ENCODE measurements around the gene WASF2.

DNA sequence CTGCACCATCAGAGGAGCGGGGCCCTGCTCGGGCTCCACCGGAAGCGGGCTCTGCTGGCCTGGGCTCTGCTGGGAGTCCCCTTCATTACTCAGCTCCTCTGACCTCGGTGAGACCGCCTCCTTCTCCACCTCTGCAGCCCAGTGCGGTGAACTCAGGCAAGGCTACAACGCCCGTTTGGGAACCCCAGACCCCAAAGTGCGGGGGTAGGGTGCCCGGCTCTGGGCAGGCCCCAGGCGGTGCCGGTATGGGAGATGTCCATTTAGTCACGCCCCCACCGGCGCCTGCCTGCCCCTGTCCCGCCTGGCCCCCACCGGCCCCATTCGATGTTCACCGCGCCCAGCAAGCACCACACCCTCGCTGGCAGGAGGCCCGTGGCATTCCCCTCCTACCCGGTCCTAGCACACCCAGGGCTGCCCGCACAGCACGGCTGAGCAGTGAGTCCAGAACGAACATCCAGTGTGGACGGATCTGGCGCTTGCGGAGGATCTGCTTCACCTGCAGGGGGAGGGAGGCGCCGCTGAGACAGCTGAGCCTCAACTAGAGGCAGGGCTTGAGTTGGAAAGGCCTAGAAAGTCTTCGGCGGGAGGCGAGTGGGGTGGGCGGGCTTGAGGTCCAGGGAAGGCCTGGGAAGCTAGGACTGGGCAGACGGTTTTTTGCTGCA, 133.2 kb downstream of the WASF2 start:
- TF ChIP-seq, protein P1, sequence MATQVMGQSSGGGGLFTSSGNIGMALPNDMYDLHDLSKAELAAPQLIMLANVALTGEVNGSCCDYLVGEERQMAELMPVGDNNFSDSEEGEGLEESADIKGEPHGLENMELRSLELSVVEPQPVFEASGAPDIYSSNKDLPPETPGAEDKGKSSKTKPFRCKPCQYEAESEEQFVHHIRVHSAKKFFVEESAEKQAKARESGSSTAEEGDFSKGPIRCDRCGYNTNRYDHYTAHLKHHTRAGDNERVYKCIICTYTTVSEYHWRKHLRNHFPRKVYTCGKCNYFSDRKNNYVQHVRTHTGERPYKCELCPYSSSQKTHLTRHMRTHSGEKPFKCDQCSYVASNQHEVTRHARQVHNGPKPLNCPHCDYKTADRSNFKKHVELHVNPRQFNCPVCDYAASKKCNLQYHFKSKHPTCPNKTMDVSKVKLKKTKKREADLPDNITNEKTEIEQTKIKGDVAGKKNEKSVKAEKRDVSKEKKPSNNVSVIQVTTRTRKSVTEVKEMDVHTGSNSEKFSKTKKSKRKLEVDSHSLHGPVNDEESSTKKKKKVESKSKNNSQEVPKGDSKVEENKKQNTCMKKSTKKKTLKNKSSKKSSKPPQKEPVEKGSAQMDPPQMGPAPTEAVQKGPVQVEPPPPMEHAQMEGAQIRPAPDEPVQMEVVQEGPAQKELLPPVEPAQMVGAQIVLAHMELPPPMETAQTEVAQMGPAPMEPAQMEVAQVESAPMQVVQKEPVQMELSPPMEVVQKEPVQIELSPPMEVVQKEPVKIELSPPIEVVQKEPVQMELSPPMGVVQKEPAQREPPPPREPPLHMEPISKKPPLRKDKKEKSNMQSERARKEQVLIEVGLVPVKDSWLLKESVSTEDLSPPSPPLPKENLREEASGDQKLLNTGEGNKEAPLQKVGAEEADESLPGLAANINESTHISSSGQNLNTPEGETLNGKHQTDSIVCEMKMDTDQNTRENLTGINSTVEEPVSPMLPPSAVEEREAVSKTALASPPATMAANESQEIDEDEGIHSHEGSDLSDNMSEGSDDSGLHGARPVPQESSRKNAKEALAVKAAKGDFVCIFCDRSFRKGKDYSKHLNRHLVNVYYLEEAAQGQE (IDR thresholded peaks at IDR 0.05; ENCODE audit: low read depth) = no peak
- TF ChIP-seq EP300 (IDR thresholded peaks at IDR 0.05; ENCODE audit: borderline replicate concordance) = no peak
- TF ChIP-seq CEBPB (IDR thresholded peaks at IDR 0.05) = no peak
- no peak for TF ChIP-seq RAD21 (IDR thresholded peaks at IDR 0.05; ENCODE audit: low read depth)
- TF ChIP-seq, protein P2, sequence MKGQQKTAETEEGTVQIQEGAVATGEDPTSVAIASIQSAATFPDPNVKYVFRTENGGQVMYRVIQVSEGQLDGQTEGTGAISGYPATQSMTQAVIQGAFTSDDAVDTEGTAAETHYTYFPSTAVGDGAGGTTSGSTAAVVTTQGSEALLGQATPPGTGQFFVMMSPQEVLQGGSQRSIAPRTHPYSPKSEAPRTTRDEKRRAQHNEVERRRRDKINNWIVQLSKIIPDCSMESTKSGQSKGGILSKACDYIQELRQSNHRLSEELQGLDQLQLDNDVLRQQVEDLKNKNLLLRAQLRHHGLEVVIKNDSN (IDR thresholded peaks at IDR 0.05) = no peak
- no peak for TF ChIP-seq YY1 (IDR thresholded peaks at IDR 0.05; ENCODE audit: low read depth)
- no peak for TF ChIP-seq CREB1 (IDR thresholded peaks at IDR 0.05; ENCODE audit: low read depth)
- TF ChIP-seq FOXM1 (IDR thresholded peaks at IDR 0.05; ENCODE audit: borderline replicate concordance, low read depth) = no peak
- no peak for TF ChIP-seq TAF1 (IDR thresholded peaks at IDR 0.05; ENCODE audit: low read depth)
- TF ChIP-seq EGR1 (IDR thresholded peaks at IDR 0.05) = no peak
- TF ChIP-seq, protein P3, sequence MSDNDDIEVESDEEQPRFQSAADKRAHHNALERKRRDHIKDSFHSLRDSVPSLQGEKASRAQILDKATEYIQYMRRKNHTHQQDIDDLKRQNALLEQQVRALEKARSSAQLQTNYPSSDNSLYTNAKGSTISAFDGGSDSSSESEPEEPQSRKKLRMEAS (IDR thresholded peaks at IDR 0.05) = no peak
- no peak for TF ChIP-seq TCF12 (IDR thresholded peaks at IDR 0.05; ENCODE audit: low read depth)
- no peak for TF ChIP-seq TEAD4 (IDR thresholded peaks at IDR 0.05)
- no peak; the same call in 1 of the 2 replicates for TF ChIP-seq NFIC (IDR thresholded peaks at IDR 0.05)

Data from Ishikawa (cell line).